Measurements from ENCODE around the gene ZBTB16. TPM values are rescaled to one million over a fixed set of nuclear protein-coding genes. Genes with fewer than 3 reads are reported as not detected.

Gene ZBTB16
- 1 to 10 TPM; 7.4 to 7.6 TPM for total RNA-seq

GRCh38 chr11:114059278-114059983, at the start of gene ZBTB16:
Gene ZBTB16, plus strand, starts transcription at chr11:114059711. Its CDS starts 3,590 bp downstream, at chr11:114063301.
- H3K4me3 Mint-ChIP-seq: peak within 1 kb of the TSS; percentile 76
- no peaks in the 10 kb centered on the region for H3K36me3 Mint-ChIP-seq (ENCODE audit: low read depth)
- DNase-seq: peak; percentile 47
- no peaks in the 10 kb centered on the region for H3K9me3 Mint-ChIP-seq
- ChIA-PET CTCF (interaction anchor here (0.9 to 1.4 kb wide), 2 partner anchors 27 to 124 kb away, joined by 3 to 5 read pairs; no protein-coding TSS in a partner anchor), POLR2A (no interaction called here)
- peaks cover 73% of the 10 kb centered on the region for H3K27me3 Mint-ChIP-seq
- H3K27ac Mint-ChIP-seq: peak within 1 kb of the TSS; percentile 79
- H3K4me1 Mint-ChIP-seq: peaks cover 13% of the 10 kb centered on the region

- no peak for DNase-seq
- Mint-ChIP-seq H3K9me3 (no peaks in the 10 kb centered on the region), H3K36me3 (ENCODE audit: low read depth) (no peaks in the 10 kb centered on the region), H3K4me1 (peaks cover 2% of the 10 kb centered on the region), H3K27me3 (peaks cover 17% of the 10 kb centered on the region), H3K27ac (no peak overlapping the region), H3K4me3 (no peak overlapping the region)
- ChIA-PET CTCF (no interaction called here), POLR2A (no interaction called here)
Measured at GRCh38 chr11:114010931-114011330, 48.6 kb upstream of the ZBTB16 start.

- Mint-ChIP-seq H3K36me3 (ENCODE audit: low read depth) (no peaks in the 10 kb centered on the region), H3K27me3 (peaks cover 17% of the 10 kb centered on the region), H3K27ac (no peak overlapping the region), H3K9me3 (no peaks in the 10 kb centered on the region), H3K4me1 (peaks cover 2% of the 10 kb centered on the region), H3K4me3 (no peak overlapping the region)
- ChIA-PET CTCF (interaction anchor here (1.3 kb wide), 1 partner anchor 10 kb away, joined by 4 read pairs; no protein-coding TSS in a partner anchor), POLR2A (no interaction called here)
- DNase-seq: no peak
Measured at GRCh38 chr11:114011443-114011842, 48.1 kb upstream of the ZBTB16 start.

- Mint-ChIP-seq H3K27me3 (peaks cover 11% of the 10 kb centered on the region), H3K27ac (no peak overlapping the region), H3K36me3 (ENCODE audit: low read depth) (no peaks in the 10 kb centered on the region), H3K4me1 (no peaks in the 10 kb centered on the region), H3K4me3 (no peak overlapping the region), H3K9me3 (no peaks in the 10 kb centered on the region)
- POLR2A ChIA-PET: no interaction called here
- CTCF ChIA-PET: interaction anchor here (1.0 to 1.1 kb wide), 2 partner anchors 11 to 241 kb away, joined by 3 to 4 read pairs; no protein-coding TSS in a partner anchor
- no peak for DNase-seq
Measured at GRCh38 chr11:114015117-114015516, 44.4 kb upstream of the ZBTB16 start.

- Mint-ChIP-seq H3K9me3 (no peaks in the 10 kb centered on the region), H3K27me3 (peaks cover 4% of the 10 kb centered on the region), H3K4me3 (no peak overlapping the region), H3K4me1 (no peaks in the 10 kb centered on the region), H3K36me3 (ENCODE audit: low read depth) (no peaks in the 10 kb centered on the region), H3K27ac (no peak overlapping the region)
- ChIA-PET CTCF (no interaction called here), POLR2A (no interaction called here)
- no peak for DNase-seq
Measured at GRCh38 chr11:114016986-114017385, 42.5 kb upstream of the ZBTB16 start.

GRCh38 chr11:114017723-114018122, 41.8 kb upstream of the ZBTB16 start:
- Mint-ChIP-seq H3K36me3 (ENCODE audit: low read depth) (no peaks in the 10 kb centered on the region), H3K9me3 (no peaks in the 10 kb centered on the region), H3K4me3 (no peak overlapping the region), H3K27me3 (no peaks in the 10 kb centered on the region), H3K27ac (no peak overlapping the region), H3K4me1 (no peaks in the 10 kb centered on the region)
- POLR2A ChIA-PET: no interaction called here
- CTCF ChIA-PET: no interaction called here
- DNase-seq: no peak

GRCh38 chr11:114019046-114019445, 40.5 kb upstream of the ZBTB16 start:
- Mint-ChIP-seq H3K27me3 (no peaks in the 10 kb centered on the region), H3K4me3 (no peak overlapping the region), H3K4me1 (no peaks in the 10 kb centered on the region), H3K9me3 (no peaks in the 10 kb centered on the region), H3K36me3 (ENCODE audit: low read depth) (no peaks in the 10 kb centered on the region), H3K27ac (no peak overlapping the region)
- CTCF ChIA-PET: no interaction called here
- no peak for DNase-seq
- POLR2A ChIA-PET: no interaction called here

GRCh38 chr11:114019574-114019973, 39.9 kb upstream of the ZBTB16 start:
- no peak for DNase-seq
- Mint-ChIP-seq H3K9me3 (no peaks in the 10 kb centered on the region), H3K27me3 (no peaks in the 10 kb centered on the region), H3K27ac (no peak overlapping the region), H3K36me3 (ENCODE audit: low read depth) (no peaks in the 10 kb centered on the region), H3K4me3 (no peak overlapping the region), H3K4me1 (no peaks in the 10 kb centered on the region)
- CTCF ChIA-PET: interaction anchor here (1.6 kb wide), 1 partner anchor 16 kb away, joined by 3 read pairs; no protein-coding TSS in a partner anchor
- POLR2A ChIA-PET: interaction anchor here (0.6 kb wide), 1 partner anchor 145 kb away, joined by 3 read pairs; no protein-coding TSS in a partner anchor

GRCh38 chr11:114025329-114025907, 34.1 kb upstream of the ZBTB16 start:
- ChIA-PET CTCF (interaction anchor here (1.0 kb wide), 1 partner anchor 235 kb away, joined by 3 read pairs; no protein-coding TSS in a partner anchor), POLR2A (no interaction called here)
- Mint-ChIP-seq H3K36me3 (ENCODE audit: low read depth) (no peaks in the 10 kb centered on the region), H3K4me1 (peaks cover 8% of the 10 kb centered on the region), H3K4me3 (no peak overlapping the region), H3K27ac (no peak overlapping the region), H3K27me3 (peaks cover 17% of the 10 kb centered on the region), H3K9me3 (no peaks in the 10 kb centered on the region)
- no peak for DNase-seq

- peaks cover 8% of the 10 kb centered on the region for H3K4me1 Mint-ChIP-seq
- H3K9me3 Mint-ChIP-seq: no peaks in the 10 kb centered on the region
- POLR2A ChIA-PET: no interaction called here
- CTCF ChIA-PET: interaction anchor here (0.6 to 1.0 kb wide), 2 partner anchors 234 to 269 kb away, joined by 3 to 8 read pairs; no protein-coding TSS in a partner anchor
- H3K4me3 Mint-ChIP-seq: no peak overlapping the region
- no peaks in the 10 kb centered on the region for H3K36me3 Mint-ChIP-seq (ENCODE audit: low read depth)
- DNase-seq: peak; percentile 58
- peaks cover 17% of the 10 kb centered on the region for H3K27me3 Mint-ChIP-seq
- H3K27ac Mint-ChIP-seq: no peak overlapping the region
Measured at GRCh38 chr11:114026355-114026754, 33.2 kb upstream of the ZBTB16 start.

- H3K36me3 Mint-ChIP-seq (ENCODE audit: low read depth): no peaks in the 10 kb centered on the region
Measured at GRCh38 chr11:114027391-114027790, 32.1 kb upstream of the ZBTB16 start.

GRCh38 chr11:114027926-114028325, 31.6 kb upstream of the ZBTB16 start:
- peaks cover 17% of the 10 kb centered on the region for H3K27me3 Mint-ChIP-seq
- no peaks in the 10 kb centered on the region for H3K36me3 Mint-ChIP-seq (ENCODE audit: low read depth)
- ChIA-PET POLR2A (no interaction called here), CTCF (interaction anchor here (1.4 to 3.5 kb wide), 2 partner anchors 52 to 234 kb away, joined by 3 to 13 read pairs; partner anchors contain the start of gene HTR3A)
- H3K9me3 Mint-ChIP-seq: no peaks in the 10 kb centered on the region
- H3K4me1 Mint-ChIP-seq: peaks cover 8% of the 10 kb centered on the region
- H3K27ac Mint-ChIP-seq: no peak overlapping the region
- DNase-seq: no peak
- no peak overlapping the region for H3K4me3 Mint-ChIP-seq

More at GRCh38 chr11:114027391-114027790, 32.1 kb upstream of the ZBTB16 start:
- POLR2A ChIA-PET: no interaction called here
- DNase-seq: no peak
- Mint-ChIP-seq H3K27me3 (peaks cover 17% of the 10 kb centered on the region), H3K27ac (no peak overlapping the region), H3K4me3 (no peak overlapping the region), H3K4me1 (peaks cover 8% of the 10 kb centered on the region), H3K9me3 (no peaks in the 10 kb centered on the region)
- CTCF ChIA-PET: interaction anchor here (3.5 kb wide), 1 partner anchor 235 kb away, joined by 13 read pairs; no protein-coding TSS in a partner anchor

GRCh38 chr11:114031246-114031966, 28.1 kb upstream of the ZBTB16 start:
- H3K4me1 Mint-ChIP-seq: peaks cover 8% of the 10 kb centered on the region
- ChIA-PET POLR2A (no interaction called here), CTCF (no interaction called here)
- H3K36me3 Mint-ChIP-seq (ENCODE audit: low read depth): no peaks in the 10 kb centered on the region
- no peak for DNase-seq
- H3K9me3 Mint-ChIP-seq: no peaks in the 10 kb centered on the region
- H3K27me3 Mint-ChIP-seq: peaks cover 16% of the 10 kb centered on the region
- no peak overlapping the region for H3K4me3 Mint-ChIP-seq
- H3K27ac Mint-ChIP-seq: no peak overlapping the region
